KMS-11 (cell line): ENCODE results near the gene TAF7L.

Source experiments
- H2AFZ ChIP-seq: fragments of 200-600 bp; sonication (generic); 2 replicates; pipeline ENCODE4 v1.6.1; 2016; ENCODE audit warnings: antibody characterized with exemption, mixed run types, low read depth
- H3K27ac ChIP-seq: fragments of 200-600 bp; sonication (generic); 2 replicates; pipeline ENCODE4 v1.6.1; 2016; ENCODE audit warnings: mild to moderate bottlenecking, mixed run types
- H3K27me3 ChIP-seq: fragments of 200-600 bp; sonication (generic); 2 replicates; pipeline ENCODE4 v1.6.1; 2017; ENCODE audit warnings: mild to moderate bottlenecking, low read depth, mixed run types, moderate library complexity; ENCODE audit not compliant: insufficient read depth
- H3K36me3 ChIP-seq: fragments of 200-600 bp; sonication (generic); 2 replicates; pipeline ENCODE4 v1.6.1; 2017; ENCODE audit warnings: mild to moderate bottlenecking, mixed run types; ENCODE audit not compliant: insufficient read depth
- H3K4me1 ChIP-seq: fragments of 200-600 bp; sonication (generic); 2 replicates; pipeline ENCODE4 v1.6.1; 2016; ENCODE audit warnings: mild to moderate bottlenecking, low read depth, mixed run types; ENCODE audit not compliant: poor library complexity, severe bottlenecking
- H3K4me2 ChIP-seq: fragments of 200-600 bp; sonication (generic); 2 replicates; pipeline ENCODE4 v1.7.0; 2016; ENCODE audit warnings: mild to moderate bottlenecking, mixed run types
- H3K4me3 ChIP-seq: fragments of 200-600 bp; sonication (generic); IDR thresholded peaks from 2 replicates; pipeline ENCODE4 v1.6.1; 2017; ENCODE audit warnings: low read depth, low read length, mixed read lengths; ENCODE audit not compliant: insufficient read depth
- H3K79me2 ChIP-seq: fragments of 200-600 bp; sonication (generic); 2 replicates; pipeline ENCODE4 v1.6.1; 2016; ENCODE audit warnings: low read depth, mixed run types; ENCODE audit not compliant: insufficient read depth
- H3K9ac ChIP-seq: fragments of 200-600 bp; sonication (generic); 2 replicates; pipeline ENCODE4 v1.6.1; 2016; ENCODE audit warnings: mild to moderate bottlenecking, mixed run types
- H4K20me1 ChIP-seq: fragments of 200-600 bp; sonication (generic); 2 replicates; pipeline ENCODE4 v1.6.1; 2016; ENCODE audit warnings: mild to moderate bottlenecking, mixed run types; ENCODE audit not compliant: insufficient read depth
- CTCF ChIP-seq: fragments of 200-600 bp; sonication (generic); conservative IDR thresholded peaks from 2 replicates; pipeline ENCODE4 v1.6.1; 2017; ENCODE audit warnings: low read depth, mild to moderate bottlenecking, antibody characterized with exemption, low read length, moderate library complexity, mixed read lengths

TAF7L gene

DNA sequence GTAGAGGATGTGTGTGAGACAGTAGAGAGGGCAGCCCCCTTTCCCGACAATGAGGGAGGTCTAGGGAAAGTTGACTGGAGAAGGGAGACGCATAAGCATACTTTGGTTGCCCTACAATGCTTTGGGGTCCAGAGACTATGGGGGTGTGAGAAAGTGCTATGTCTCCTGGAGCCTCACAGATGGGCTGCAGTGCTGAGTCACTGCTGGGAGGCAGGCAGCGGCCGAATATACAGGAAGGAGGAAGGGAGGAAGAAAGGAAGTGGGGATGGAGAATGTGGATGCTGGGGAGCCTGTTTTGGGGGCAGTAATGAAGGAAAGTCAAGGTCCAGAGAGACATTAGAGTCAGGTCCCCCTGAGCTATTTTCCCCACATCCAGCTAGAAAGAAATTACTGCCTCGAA lies 58.8 kb downstream of the TAF7L start:
- no peak for TF ChIP-seq CTCF
- Histone ChIP-seq H3K27ac (no peak overlapping the region), H2AFZ (no peak overlapping the region), H3K9ac (no peak overlapping the region), H3K4me2 (no peak overlapping the region), H3K79me2 (no peaks in the 10 kb centered on the region), H3K27me3 (no peaks in the 10 kb centered on the region), H3K36me3 (no peaks in the 10 kb centered on the region), H3K4me3 (no peak overlapping the region), H3K4me1 (no peaks in the 10 kb centered on the region), H4K20me1 (no peaks in the 10 kb centered on the region)

GRCh38 chrX:101231080-101231479 lies 60.1 kb downstream of the TAF7L start:
- H3K4me3 ChIP-seq: no peak overlapping the region
- no peaks in the 10 kb centered on the region for H3K27me3 ChIP-seq
- H3K27ac ChIP-seq: no peak overlapping the region
- no peaks in the 10 kb centered on the region for H3K4me1 ChIP-seq
- no peak overlapping the region for H2AFZ ChIP-seq
- H3K9ac ChIP-seq: no peak overlapping the region
- no peaks in the 10 kb centered on the region for H3K79me2 ChIP-seq
- TF ChIP-seq CTCF: no peak
- H4K20me1 ChIP-seq: no peaks in the 10 kb centered on the region
- no peak overlapping the region for H3K4me2 ChIP-seq
- no peaks in the 10 kb centered on the region for H3K36me3 ChIP-seq

GRCh38 chrX:101230636-101231035 lies 60.5 kb downstream of the TAF7L start:
- H3K27me3 ChIP-seq: no peaks in the 10 kb centered on the region
- TF ChIP-seq CTCF: no peak
- H3K79me2 ChIP-seq: no peaks in the 10 kb centered on the region
- no peak overlapping the region for H3K27ac ChIP-seq
- no peak overlapping the region for H3K4me2 ChIP-seq
- no peak overlapping the region for H3K9ac ChIP-seq
- no peak overlapping the region for H3K4me3 ChIP-seq
- H3K36me3 ChIP-seq: no peaks in the 10 kb centered on the region
- no peak overlapping the region for H2AFZ ChIP-seq
- no peaks in the 10 kb centered on the region for H3K4me1 ChIP-seq
- no peaks in the 10 kb centered on the region for H4K20me1 ChIP-seq

- Histone ChIP-seq H3K79me2 (no peaks in the 10 kb centered on the region), H3K27me3 (no peaks in the 10 kb centered on the region), H2AFZ (no peak overlapping the region), H4K20me1 (no peaks in the 10 kb centered on the region), H3K4me2 (no peak overlapping the region), H3K9ac (no peak overlapping the region), H3K27ac (no peak overlapping the region), H3K36me3 (no peaks in the 10 kb centered on the region), H3K4me3 (no peak overlapping the region), H3K4me1 (no peaks in the 10 kb centered on the region)
- TF ChIP-seq CTCF: no peak
Measured at GRCh38 chrX:101229170-101229569, 62.0 kb downstream of the TAF7L start.

- Histone ChIP-seq H2AFZ (no peak overlapping the region), H3K4me1 (no peaks in the 10 kb centered on the region), H3K4me2 (no peak overlapping the region), H3K4me3 (no peak overlapping the region), H3K79me2 (no peaks in the 10 kb centered on the region), H3K36me3 (no peaks in the 10 kb centered on the region), H3K27me3 (no peaks in the 10 kb centered on the region), H3K27ac (no peak overlapping the region), H4K20me1 (no peaks in the 10 kb centered on the region), H3K9ac (no peak overlapping the region)
- no peak for TF ChIP-seq CTCF
Measured at GRCh38 chrX:101223226-101223625, 67.9 kb downstream of the TAF7L start.
